GM21515 (cell line): Measurements from ENCODE around the gene OR10H5.
"Not testable (repeated sequence)": the region's sequence is repeated elsewhere in the genome, so short reads cannot be mapped to it uniquely, and the experiment has no call there.

Source experiments
- ATAC-seq: cut with Tn5 transposase; IDR thresholded peaks from one replicate; pipeline ENCODE4 v1.9.1; 2021; ENCODE audit not compliant: unreplicated experiment

Gene OR10H5

DNA sequence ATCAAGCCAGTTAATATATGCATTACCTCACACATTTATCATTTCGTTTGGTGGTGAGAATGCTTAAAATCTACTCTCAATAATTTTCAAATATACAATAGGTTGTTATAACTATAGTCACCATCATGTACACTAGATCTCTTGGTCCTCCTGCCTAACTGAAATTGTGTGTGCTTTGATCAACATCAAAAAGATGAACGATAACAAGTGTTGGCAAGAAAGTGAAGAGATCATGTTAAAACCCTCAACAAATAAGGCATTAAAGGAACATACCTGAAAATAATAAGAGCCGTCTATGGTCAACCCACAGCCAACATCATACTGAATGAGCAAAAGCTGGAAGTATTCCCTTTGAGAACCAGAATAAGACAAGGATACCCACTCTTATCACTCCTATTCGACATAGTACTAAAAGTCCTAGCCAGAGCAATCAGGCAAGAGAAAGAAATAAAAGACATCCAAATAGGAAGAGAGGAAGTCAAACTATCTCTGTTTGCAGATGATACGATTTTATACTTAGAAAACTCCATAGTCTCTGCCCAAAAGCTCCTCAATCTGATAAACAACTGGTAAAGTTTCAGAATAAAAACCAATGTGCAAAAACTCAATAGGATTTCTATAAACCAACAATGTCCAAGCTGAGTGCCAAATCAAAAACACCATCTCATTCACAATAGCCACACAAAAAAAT is 55.9 kb downstream of the OR10H5 start:
- ATAC-seq = no peak

DNA sequence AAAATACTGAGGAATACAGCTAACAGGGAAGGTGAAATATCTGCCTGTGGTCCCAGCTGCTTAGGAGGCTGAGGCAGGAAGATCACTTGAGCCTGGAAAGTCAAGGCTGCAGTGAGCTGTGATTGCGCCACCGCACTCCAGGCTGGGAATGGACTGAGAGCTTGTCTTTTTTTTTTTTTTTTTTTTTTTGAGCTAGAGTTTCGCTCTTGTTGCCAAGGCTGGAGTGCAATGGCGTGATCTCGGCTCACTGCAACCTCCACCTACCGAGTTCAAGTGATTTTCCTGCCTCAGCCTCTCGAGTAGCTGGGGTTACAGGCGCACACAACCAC is 56.4 kb downstream of the OR10H5 start:
- not testable (repeated sequence) for ATAC-seq

DNA sequence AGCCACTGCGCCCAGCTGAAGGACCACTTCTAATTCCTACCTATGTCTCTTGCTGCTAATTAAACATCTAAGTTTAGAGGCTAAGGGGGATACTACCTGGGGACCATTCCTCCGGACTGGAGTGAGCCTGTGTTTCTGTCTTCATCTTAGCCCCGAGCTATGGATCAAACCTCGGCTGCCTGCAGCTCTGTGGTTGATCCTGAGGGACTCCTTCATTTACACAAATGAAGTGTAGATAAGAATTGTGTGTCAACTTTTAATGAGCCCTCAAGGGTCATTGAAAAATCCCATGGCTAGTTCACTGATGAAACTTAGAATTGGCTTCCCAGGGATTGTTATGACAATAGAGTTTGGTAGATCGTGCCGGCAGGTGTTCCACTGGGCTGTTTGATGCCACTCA is 59.5 kb downstream of the OR10H5 start:
- no peak for ATAC-seq

DNA sequence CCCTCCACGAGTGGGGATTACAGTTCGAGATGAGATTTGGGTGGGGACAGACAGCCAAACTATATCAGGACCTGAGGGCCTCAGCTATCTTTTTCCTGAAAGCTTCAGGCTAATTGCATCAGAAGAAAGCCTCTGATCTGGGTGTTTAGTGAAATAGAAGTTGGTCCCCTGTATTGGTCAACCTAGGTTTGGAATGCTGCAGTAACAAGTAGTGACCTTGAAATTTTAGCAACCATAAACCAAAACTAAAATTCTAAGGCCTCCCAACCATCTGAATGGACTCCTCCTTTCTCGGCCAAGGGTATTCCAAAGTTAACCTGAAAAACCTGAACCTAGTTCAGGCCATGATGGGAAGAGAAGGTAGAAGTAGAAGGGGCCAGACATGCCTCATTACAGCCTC is 62.9 kb downstream of the OR10H5 start:
- no peak for ATAC-seq
